GM12872 (cell line): Measurements from ENCODE around the gene CEP70.

ENCODE experiments used
- CTCF ChIP-seq: IDR thresholded peaks from 3 replicates; pipeline ENCODE4 v1.5.1; 2011; ENCODE audit warnings: low read depth, mild to moderate bottlenecking, low read length, moderate library complexity; ENCODE audit not compliant: insufficient read depth

CEP70 gene

GRCh38 chr3:138467931-138468330 is 126.1 kb downstream of the CEP70 start:
- TF ChIP-seq CTCF, result no peak

- no peak for TF ChIP-seq CTCF
Measured at GRCh38 chr3:138465925-138466324, 128.1 kb downstream of the CEP70 start.

GRCh38 chr3:138465451-138465850 is 128.6 kb downstream of the CEP70 start:
- TF ChIP-seq CTCF, result no peak

GRCh38 chr3:138464491-138464860 is 129.6 kb downstream of the CEP70 start:
- TF ChIP-seq CTCF, result no peak

GRCh38 chr3:138463724-138464490 is 130.2 kb downstream of the CEP70 start:
- no peak for TF ChIP-seq CTCF

GRCh38 chr3:138461896-138462295 is 132.2 kb downstream of the CEP70 start:
- no peak for TF ChIP-seq CTCF

GRCh38 chr3:138461246-138461645 is 132.8 kb downstream of the CEP70 start:
- TF ChIP-seq CTCF, result no peak
